Endothelial cell of umbilical vein (primary cell): ENCODE data around the gene PARK7.

Experiments used
- CTCF ChIP-seq, 2 donors: IDR thresholded peaks; 1 replicate in 1 of 2; 2 replicates in 1 of 2; pipeline ENCODE4 v1.5.1; 2011; ENCODE audit warnings: low read length in 2 of 2, mild to moderate bottlenecking in 2 of 2, moderate library complexity in 2 of 2, control low read depth in 1 of 2, inconsistent platforms in 1 of 2, low read depth in 1 of 2; ENCODE audit not compliant: insufficient read depth in 1 of 2; ENCODE audit errors: extremely low read depth in 1 of 2
- EZH2 ChIP-seq: IDR thresholded peaks from 2 replicates; pipeline ENCODE4 v1.6.1; 2012; ENCODE audit warnings: borderline replicate concordance, low read depth, mild to moderate bottlenecking, moderate library complexity, low read length, inconsistent platforms; ENCODE audit not compliant: severe bottlenecking
- MAX ChIP-seq: IDR thresholded peaks from 2 replicates; pipeline ENCODE4 v1.6.1; 2011; ENCODE audit not compliant: insufficient read depth, insufficient read length
- MYC ChIP-seq: IDR thresholded peaks from one replicate; pipeline ENCODE4 v1.6.1; 2011; ENCODE audit warnings: mild to moderate bottlenecking, low read depth, low read length
- POLR2A ChIP-seq: IDR thresholded peaks from 2 replicates; pipeline ENCODE4 v1.6.1; 2012; ENCODE audit warnings: low read depth, mild to moderate bottlenecking, control low read depth, low read length
- POLR2AphosphoS5 ChIP-seq: IDR thresholded peaks from 2 replicates; pipeline ENCODE4 v1.6.1; 2012; ENCODE audit warnings: low read depth, mild to moderate bottlenecking, control low read depth, low read length, moderate library complexity; ENCODE audit not compliant: insufficient read depth

- TF ChIP-seq POLR2A (no peak), CTCF (IDR thresholded peaks at IDR 0.05; ENCODE audit: extremely low read depth in 1 of 2, insufficient read depth in 1 of 2, low read depth in 1 of 2, low read length in 2 of 2) (no peak), EZH2 (no peak), MAX (no peak), MYC (no peak), POLR2AphosphoS5 (no peak)
These were observed 56.1 kb downstream of the PARK7 start for GRCh38 chr1:8017495-8018197.
